Nephron progenitor cell (in vitro differentiated cells): ENCODE results near the gene SLC22A2.

Source experiments
- DNase-seq: peaks from one replicate; pipeline ENCODE4 v3.0.0; 2021
- H3K27ac Mint-ChIP-seq: 2 replicates; pipeline ENCODE4 v1.8.0; 2021; ENCODE audit warnings: mild to moderate bottlenecking, moderate library complexity, mixed read lengths
- H3K27me3 Mint-ChIP-seq: 2 replicates; pipeline ENCODE4 v1.8.0; 2021; ENCODE audit warnings: mild to moderate bottlenecking, low read depth, mixed read lengths; ENCODE audit not compliant: poor library complexity
- H3K36me3 Mint-ChIP-seq: 2 replicates; pipeline ENCODE4 v1.8.0; 2021; ENCODE audit warnings: low read depth, mixed read lengths
- H3K4me1 Mint-ChIP-seq: 2 replicates; pipeline ENCODE4 v1.8.0; 2021; ENCODE audit warnings: mixed read lengths
- H3K4me3 Mint-ChIP-seq: 2 replicates; pipeline ENCODE4 v1.8.0; 2021; ENCODE audit warnings: mild to moderate bottlenecking, moderate library complexity, mixed read lengths
- H3K9me3 Mint-ChIP-seq: 2 replicates; pipeline ENCODE4 v1.8.0; 2021; ENCODE audit warnings: mild to moderate bottlenecking, moderate library complexity, mixed read lengths
- CTCF ChIP-seq: fragments of 200-600 bp; sonication (generic); IDR thresholded peaks from 2 replicates; pipeline ENCODE4 v1.5.0; 2021; ENCODE audit warnings: antibody characterized with exemption

The SLC22A2 gene

GRCh38 chr6:160273196-160273595 is 14.6 kb upstream of the SLC22A2 start:
- peaks cover 7% of the 10 kb centered on the region for H3K27me3 Mint-ChIP-seq
- no peaks in the 10 kb centered on the region for H3K9me3 Mint-ChIP-seq
- TF ChIP-seq CTCF, result no peak
- peaks cover 8% of the 10 kb centered on the region for H3K4me1 Mint-ChIP-seq
- H3K36me3 Mint-ChIP-seq, result no peaks in the 10 kb centered on the region
- DNase-seq, result no peak
- no peak overlapping the region for H3K4me3 Mint-ChIP-seq
- H3K27ac Mint-ChIP-seq, result no peak overlapping the region

- H3K36me3 Mint-ChIP-seq, result no peaks in the 10 kb centered on the region
- no peak overlapping the region for H3K4me3 Mint-ChIP-seq
- H3K27ac Mint-ChIP-seq, result no peak overlapping the region
- H3K9me3 Mint-ChIP-seq, result no peaks in the 10 kb centered on the region
- TF ChIP-seq CTCF, result no peak
- no peak for DNase-seq
- peaks cover 4% of the 10 kb centered on the region for H3K27me3 Mint-ChIP-seq
- H3K4me1 Mint-ChIP-seq, result peaks cover 8% of the 10 kb centered on the region
Observed at GRCh38 chr6:160272707-160273106, 14.1 kb upstream of the SLC22A2 start.

- Mint-ChIP-seq H3K9me3 (no peaks in the 10 kb centered on the region), H3K36me3 (no peaks in the 10 kb centered on the region), H3K4me1 (no peaks in the 10 kb centered on the region), H3K4me3 (no peak overlapping the region), H3K27me3 (peaks cover 4% of the 10 kb centered on the region), H3K27ac (no peak overlapping the region)
- no peak for DNase-seq
- no peak for TF ChIP-seq CTCF
Observed at GRCh38 chr6:160270347-160270746, 11.7 kb upstream of the SLC22A2 start.

GRCh38 chr6:160269771-160270170 is 11.2 kb upstream of the SLC22A2 start:
- no peak for DNase-seq
- peaks cover 4% of the 10 kb centered on the region for H3K27me3 Mint-ChIP-seq
- H3K36me3 Mint-ChIP-seq, result no peaks in the 10 kb centered on the region
- H3K4me3 Mint-ChIP-seq, result no peak overlapping the region
- H3K9me3 Mint-ChIP-seq, result no peaks in the 10 kb centered on the region
- H3K4me1 Mint-ChIP-seq, result no peaks in the 10 kb centered on the region
- H3K27ac Mint-ChIP-seq, result no peak overlapping the region
- TF ChIP-seq CTCF, result no peak

GRCh38 chr6:160269023-160269521 is 10.5 kb upstream of the SLC22A2 start:
- no peak overlapping the region for H3K27ac Mint-ChIP-seq
- no peak for TF ChIP-seq CTCF
- no peaks in the 10 kb centered on the region for H3K4me1 Mint-ChIP-seq
- DNase-seq, result no peak
- H3K9me3 Mint-ChIP-seq, result no peaks in the 10 kb centered on the region
- no peaks in the 10 kb centered on the region for H3K36me3 Mint-ChIP-seq
- H3K27me3 Mint-ChIP-seq, result peaks cover 4% of the 10 kb centered on the region
- H3K4me3 Mint-ChIP-seq, result no peak overlapping the region

GRCh38 chr6:160267102-160267501 is 8.5 kb upstream of the SLC22A2 start:
- Mint-ChIP-seq H3K36me3 (no peaks in the 10 kb centered on the region), H3K9me3 (no peaks in the 10 kb centered on the region), H3K4me3 (no peak overlapping the region), H3K27ac (no peak overlapping the region), H3K27me3 (peaks cover 7% of the 10 kb centered on the region), H3K4me1 (peaks cover 7% of the 10 kb centered on the region)
- TF ChIP-seq CTCF, result no peak
- DNase-seq, result no peak
